Uterus (tissue), 4 donors: ENCODE measurements around the gene ADARB2. TPM values are rescaled to one million over a fixed set of nuclear protein-coding genes. Genes with fewer than 3 reads are reported as not detected.

Experiments
- DNase-seq, 2 donors: peaks; one replicate each; pipeline ENCODE4 v3.0.0-alpha.2; 2019 to 2020
- H3K27ac ChIP-seq, 2 donors: fragments of 200-600 bp; sonication (generic); 1 replicate in 1 of 2; 2 replicates in 1 of 2; pipeline ENCODE4 v1.5.1; 2016 to 2018
- H3K27me3 ChIP-seq, 2 donors: fragments of 200-600 bp; sonication (generic); one replicate each; pipeline ENCODE4 v1.5.1; 2018 to 2019; ENCODE audit warnings: control low read depth in 1 of 2
- H3K36me3 ChIP-seq, 2 donors: fragments of 200-600 bp; sonication (generic); one replicate each; pipeline ENCODE4 v1.5.1; 2019; ENCODE audit warnings: control low read depth in 1 of 2
- H3K4me1 ChIP-seq, 2 donors: fragments of 200-600 bp; sonication (generic); one replicate each; pipeline ENCODE4 v1.5.1; 2018 to 2019; ENCODE audit warnings: control low read depth in 1 of 2
- H3K4me3 ChIP-seq, 2 donors: fragments of 200-600 bp; sonication (generic); 1 replicate in 1 of 2; 2 replicates in 1 of 2; pipeline ENCODE4 v1.5.1; 2018 to 2019; ENCODE audit warnings: mild to moderate bottlenecking in 1 of 2
- H3K9me3 ChIP-seq, 2 donors: fragments of 200-600 bp; sonication (generic); one replicate each; pipeline ENCODE4 v1.5.1; 2019; ENCODE audit warnings: control low read depth in 1 of 2
- POLR2A ChIP-seq, 2 donors: fragments of 450-650 bp; IDR thresholded peaks; one replicate each; pipeline ENCODE4 v1.6.1; 2016; ENCODE audit warnings: antibody characterized with exemption in 2 of 2, mild to moderate bottlenecking in 1 of 2, moderate library complexity in 1 of 2
- intact Hi-C: fragments of 100-400 bp; cut with DNase I; formaldehyde crosslinking; loops from one replicate; pipeline ENCODE4 v1.15.1; 2023; ENCODE audit warnings: low total_unique reads
- total RNA-seq, 4 donors: library from RNA; depleted of rRNA in 3 of 4; stranded (reverse); fragments of >200 nt in 3 of 4; gene quantifications; one replicate each; pipeline versions ENCODE4 v1.1.0 to v1.2.4, GENCODE V29; 2014 to 2023
- TF ChIP-seq, protein P1 (sequence below), 4 experiments: fragments of 200-600 bp in 2 of 4; fragments of 450-650 bp in 2 of 4; sonication (generic) in 2 of 4; IDR thresholded peaks; one replicate each; pipeline ENCODE4 v1.5.1; 2016 to 2019; ENCODE audit warnings: antibody characterized with exemption in 4 of 4, mild to moderate bottlenecking in 2 of 4, moderate library complexity in 1 of 4
- donor health status: DM: yes; HTN: yes; CAD: no.

Gene ADARB2
- total RNA-seq, 4 donors from 2014 or later: 0.76 to 2.6 (median 2.0) TPM; not detected in 1

- H3K36me3 ChIP-seq: no peaks in the 10 kb centered on the region
- TF ChIP-seq POLR2A (IDR thresholded peaks at IDR 0.05): no peak
- TF ChIP-seq, protein P1, sequence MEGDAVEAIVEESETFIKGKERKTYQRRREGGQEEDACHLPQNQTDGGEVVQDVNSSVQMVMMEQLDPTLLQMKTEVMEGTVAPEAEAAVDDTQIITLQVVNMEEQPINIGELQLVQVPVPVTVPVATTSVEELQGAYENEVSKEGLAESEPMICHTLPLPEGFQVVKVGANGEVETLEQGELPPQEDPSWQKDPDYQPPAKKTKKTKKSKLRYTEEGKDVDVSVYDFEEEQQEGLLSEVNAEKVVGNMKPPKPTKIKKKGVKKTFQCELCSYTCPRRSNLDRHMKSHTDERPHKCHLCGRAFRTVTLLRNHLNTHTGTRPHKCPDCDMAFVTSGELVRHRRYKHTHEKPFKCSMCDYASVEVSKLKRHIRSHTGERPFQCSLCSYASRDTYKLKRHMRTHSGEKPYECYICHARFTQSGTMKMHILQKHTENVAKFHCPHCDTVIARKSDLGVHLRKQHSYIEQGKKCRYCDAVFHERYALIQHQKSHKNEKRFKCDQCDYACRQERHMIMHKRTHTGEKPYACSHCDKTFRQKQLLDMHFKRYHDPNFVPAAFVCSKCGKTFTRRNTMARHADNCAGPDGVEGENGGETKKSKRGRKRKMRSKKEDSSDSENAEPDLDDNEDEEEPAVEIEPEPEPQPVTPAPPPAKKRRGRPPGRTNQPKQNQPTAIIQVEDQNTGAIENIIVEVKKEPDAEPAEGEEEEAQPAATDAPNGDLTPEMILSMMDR (IDR thresholded peaks at IDR 0.05): no peak
- no peak overlapping the region for H3K27ac ChIP-seq
- H3K9me3 ChIP-seq: no peaks in the 10 kb centered on the region
- H3K4me3 ChIP-seq: no peak overlapping the region
- no peaks in the 10 kb centered on the region for H3K27me3 ChIP-seq
- no peak for DNase-seq
- H3K4me1 ChIP-seq: no peaks in the 10 kb centered on the region
- intact Hi-C loops: no loop called here
Measured at GRCh38 chr10:1525354-1526162, 211.8 kb downstream of the ADARB2 start.

GRCh38 chr10:1524540-1524939 lies 212.8 kb downstream of the ADARB2 start:
- TF ChIP-seq, protein P1 (IDR thresholded peaks at IDR 0.05): no peak
- no peak for TF ChIP-seq POLR2A (IDR thresholded peaks at IDR 0.05)
- Histone ChIP-seq H3K4me1 (no peaks in the 10 kb centered on the region), H3K9me3 (no peaks in the 10 kb centered on the region), H3K36me3 (no peaks in the 10 kb centered on the region), H3K27ac (no peak overlapping the region), H3K4me3 (no peak overlapping the region), H3K27me3 (no peaks in the 10 kb centered on the region)
- intact Hi-C loops: no loop called here
- DNase-seq: no peak

DNA sequence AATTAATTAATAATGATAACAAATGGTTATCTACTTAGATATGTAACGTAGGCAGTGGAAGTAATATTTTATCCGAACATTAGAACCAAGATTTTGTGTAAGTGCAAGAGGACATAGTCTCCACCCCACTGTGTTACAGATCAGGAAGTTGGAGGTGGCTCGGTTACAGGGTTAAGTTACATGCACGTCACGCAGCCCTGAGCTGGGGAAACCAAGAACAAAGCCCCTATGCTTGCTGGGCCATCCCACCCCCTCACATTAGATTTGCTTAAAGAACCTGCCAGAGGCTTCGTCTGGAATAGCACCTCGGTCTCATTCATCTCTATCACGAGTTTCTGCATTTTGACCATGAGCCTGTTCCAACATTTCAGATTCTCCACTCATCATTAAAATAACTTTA lies 214.1 kb downstream of the ADARB2 start:
- intact Hi-C loops: no loop called here
- no peaks in the 10 kb centered on the region for H3K36me3 ChIP-seq
- H3K9me3 ChIP-seq: no peaks in the 10 kb centered on the region
- no peak for TF ChIP-seq POLR2A (IDR thresholded peaks at IDR 0.05)
- TF ChIP-seq, protein P1 (IDR thresholded peaks at IDR 0.05): no peak
- DNase-seq: no peak
- no peak overlapping the region for H3K27ac ChIP-seq
- H3K27me3 ChIP-seq: no peaks in the 10 kb centered on the region
- no peaks in the 10 kb centered on the region for H3K4me1 ChIP-seq
- H3K4me3 ChIP-seq: no peak overlapping the region

DNA sequence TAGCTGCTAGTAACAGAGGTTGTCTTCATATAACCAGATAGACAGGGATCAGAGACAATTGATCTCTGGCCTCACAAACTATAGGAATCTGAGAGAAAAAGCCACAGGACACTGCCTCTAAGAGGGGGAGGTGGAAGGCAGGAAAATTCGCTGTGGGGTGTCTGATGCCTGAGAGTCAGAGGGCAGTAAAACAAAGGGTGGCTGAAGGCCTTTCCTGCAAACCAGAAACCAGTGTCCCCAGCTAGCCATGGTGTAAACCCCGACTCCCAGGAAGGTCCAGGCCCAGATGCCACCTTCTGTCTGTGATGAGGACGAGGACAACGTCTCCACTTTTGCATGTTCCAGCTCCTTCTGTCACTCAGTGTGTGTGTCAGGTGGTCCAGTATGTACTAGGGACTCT lies 215.1 kb downstream of the ADARB2 start:
- no peak overlapping the region for H3K27ac ChIP-seq
- no peaks in the 10 kb centered on the region for H3K9me3 ChIP-seq
- TF ChIP-seq POLR2A (IDR thresholded peaks at IDR 0.05): no peak
- TF ChIP-seq, protein P1 (IDR thresholded peaks at IDR 0.05): no peak
- intact Hi-C loops: no loop called here
- no peak overlapping the region for H3K4me3 ChIP-seq
- H3K4me1 ChIP-seq: no peaks in the 10 kb centered on the region
- no peak for DNase-seq
- H3K27me3 ChIP-seq: no peaks in the 10 kb centered on the region
- H3K36me3 ChIP-seq: no peaks in the 10 kb centered on the region

DNA sequence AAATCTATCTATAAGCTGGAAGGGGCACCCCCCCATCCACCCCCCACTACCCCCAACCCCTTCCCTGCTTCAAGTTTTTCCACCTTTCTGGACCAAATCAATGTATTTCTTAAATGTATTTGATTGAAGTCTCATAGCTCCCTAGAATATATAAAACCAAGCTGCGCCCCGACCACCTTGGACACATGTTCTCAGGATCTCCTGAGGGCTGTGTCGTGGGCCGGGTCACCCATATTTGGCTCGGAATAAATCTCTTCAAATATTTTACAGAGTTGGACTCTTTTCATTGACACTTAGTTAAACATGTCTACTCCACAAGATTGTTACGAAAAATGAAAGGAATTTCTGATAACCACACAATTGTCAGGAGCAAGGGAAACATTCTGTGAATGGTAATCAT lies 215.6 kb downstream of the ADARB2 start:
- TF ChIP-seq POLR2A (IDR thresholded peaks at IDR 0.05): no peak
- TF ChIP-seq, protein P1 (IDR thresholded peaks at IDR 0.05): no peak
- Histone ChIP-seq H3K9me3 (no peaks in the 10 kb centered on the region), H3K4me1 (no peaks in the 10 kb centered on the region), H3K36me3 (no peaks in the 10 kb centered on the region), H3K4me3 (no peak overlapping the region), H3K27ac (no peak overlapping the region), H3K27me3 (no peaks in the 10 kb centered on the region)
- intact Hi-C loops: no loop called here
- DNase-seq: no peak
